Measurements from ENCODE around the gene ZPBP. TPM values are rescaled to one million over a fixed set of nuclear protein-coding genes. Genes with fewer than 3 reads are reported as not detected.
"Not testable (repeated sequence)": the region's sequence is repeated elsewhere in the genome, so short reads cannot be mapped to it uniquely, and the experiment has no call there.

Gene ZPBP
- polyA plus RNA-seq, 2 of the 4 experiments (the other 2 are of a cell fraction): not detected

DNA sequence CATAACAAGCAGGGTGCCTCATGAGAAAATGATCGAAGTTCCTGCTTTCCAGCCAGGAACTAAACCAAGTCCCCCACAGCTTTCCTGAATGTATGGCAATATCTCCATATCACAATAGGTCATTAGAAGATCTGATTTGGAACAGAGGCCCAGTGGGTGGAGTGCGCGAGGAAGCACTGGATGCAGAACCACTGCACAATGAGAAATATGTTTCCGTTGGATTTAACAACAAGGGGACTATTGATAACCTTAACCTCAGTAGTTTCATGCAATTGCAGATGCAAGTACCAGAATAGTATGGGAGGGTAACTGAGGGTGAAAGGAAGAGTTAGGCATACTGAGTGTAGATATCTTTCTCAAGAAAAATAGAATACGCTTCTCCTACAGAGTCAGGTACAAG lies 45.3 kb downstream of the ZPBP start:
- ATAC-seq: no peak
- TF ChIP-seq HOXB13 (CRISPR knock-in tag; IDR thresholded peaks at IDR 0.05; ENCODE audit: low read depth) (no peak), PBX3 (IDR thresholded peaks at IDR 0.05) (no peak), HEYL (CRISPR knock-in tag; IDR thresholded peaks at IDR 0.05) (no peak), NR3C1 (IDR thresholded peaks at IDR 0.05) (no peak), PHF8 (IDR thresholded peaks at IDR 0.05; ENCODE audit: borderline replicate concordance, low read depth) (no peak), ZC3H11A (IDR thresholded peaks at IDR 0.05) (no peak)
- TF ChIP-seq, protein P1, sequence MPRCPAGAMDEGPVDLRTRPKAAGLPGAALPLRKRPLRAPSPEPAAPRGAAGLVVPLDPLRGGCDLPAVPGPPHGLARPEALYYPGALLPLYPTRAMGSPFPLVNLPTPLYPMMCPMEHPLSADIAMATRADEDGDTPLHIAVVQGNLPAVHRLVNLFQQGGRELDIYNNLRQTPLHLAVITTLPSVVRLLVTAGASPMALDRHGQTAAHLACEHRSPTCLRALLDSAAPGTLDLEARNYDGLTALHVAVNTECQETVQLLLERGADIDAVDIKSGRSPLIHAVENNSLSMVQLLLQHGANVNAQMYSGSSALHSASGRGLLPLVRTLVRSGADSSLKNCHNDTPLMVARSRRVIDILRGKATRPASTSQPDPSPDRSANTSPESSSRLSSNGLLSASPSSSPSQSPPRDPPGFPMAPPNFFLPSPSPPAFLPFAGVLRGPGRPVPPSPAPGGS (IDR thresholded peaks at IDR 0.05): no peak
- WGBS (ENCODE audit: missing lambda C conversion rate): 33% methylated on average over 5 of the region's 5 CpGs
- Histone ChIP-seq H3K4me3 (no peak overlapping the region), H3K9me3 (no peaks in the 10 kb centered on the region), H3K4me2 (no peak overlapping the region), H3K27ac (no peak overlapping the region), H3K4me1 (no peaks in the 10 kb centered on the region)
- no peak for DNase-seq (ENCODE audit: low read depth in 1 of 2, low spot score in 1 of 2)
- no peak for FAIRE-seq
- ChIA-PET CTCF (no interaction called here), POLR2A (no interaction called here)

DNA sequence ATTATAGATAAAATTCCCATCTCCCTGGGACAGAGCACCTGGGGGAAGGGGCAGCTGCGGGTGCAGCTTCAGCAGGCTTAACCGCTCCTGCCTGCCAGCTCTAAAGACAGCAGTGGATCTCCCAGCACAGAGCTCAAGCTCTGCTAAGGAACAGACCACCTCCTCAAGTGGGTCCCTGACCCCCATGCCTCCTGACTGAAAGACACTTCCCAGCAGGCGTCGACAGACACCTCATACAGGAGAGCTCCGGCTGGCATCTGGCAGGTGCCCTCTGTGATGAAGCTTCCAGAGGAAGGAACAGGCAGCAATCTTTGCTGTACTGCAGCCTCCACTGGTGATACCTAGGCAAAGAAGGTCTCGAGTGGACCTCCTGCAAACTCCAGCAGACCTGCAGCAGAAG lies 51.9 kb downstream of the ZPBP start:
- H3K27ac ChIP-seq; H3K4me3 ChIP-seq; ATAC-seq; FAIRE-seq; H3K9me3 ChIP-seq; POLR2A ChIA-PET; DNase-seq (ENCODE audit: low read depth in 1 of 2, low spot score in 1 of 2); H3K4me2 ChIP-seq; H3K4me1 ChIP-seq: not testable (repeated sequence)
- CTCF ChIA-PET: interaction anchor here (0.8 kb wide), 1 partner anchor 54 kb away, joined by 3 read pairs; no protein-coding TSS in a partner anchor
- 27% methylated on average over 6 of the region's 6 CpGs for WGBS (ENCODE audit: missing lambda C conversion rate)

GRCh38 chr7:50037086-50037485 lies 56.0 kb downstream of the ZPBP start:
- TF ChIP-seq SMC3 (IDR thresholded peaks at IDR 0.05) (no peak), RFX5 (IDR thresholded peaks at IDR 0.05) (no peak), POLR2AphosphoS2 (conservative IDR thresholded peaks at IDR 0.05; ENCODE audit: low read length) (no peak), PHF8 (IDR thresholded peaks at IDR 0.05; ENCODE audit: borderline replicate concordance, low read depth) (no peak), PBX3 (IDR thresholded peaks at IDR 0.05) (no peak), MYC (IDR thresholded peaks at IDR 0.05; ENCODE audit: borderline replicate concordance, low read length) (no peak), RAD21 (conservative IDR thresholded peaks at IDR 0.05 in 1 of 2, IDR thresholded peaks at IDR 0.05 in 1 of 2) (no peak), CTCF (IDR thresholded peaks at IDR 0.05) (no peak), KDM1A (IDR thresholded peaks at IDR 0.05; ENCODE audit: low read depth) (no peak), BHLHE40 (IDR thresholded peaks at IDR 0.05; ENCODE audit: low read depth, low read length) (no peak), NR3C1 (IDR thresholded peaks at IDR 0.05) (no peak), HDAC2 (IDR thresholded peaks at IDR 0.05) (no peak)
- ATAC-seq (no peak), FAIRE-seq (no peak), DNase-seq (ENCODE audit: low read depth in 1 of 2, low spot score in 1 of 2) (no peak)
- no peaks in the 10 kb centered on the region for H3K9me3 ChIP-seq
- H3K4me3 ChIP-seq: no peak overlapping the region
- POLR2A ChIA-PET: no interaction called here
- CTCF ChIA-PET: no interaction called here
- no peaks in the 10 kb centered on the region for H3K4me1 ChIP-seq
- 28% methylated on average over 2 of the region's 2 CpGs for WGBS (ENCODE audit: missing lambda C conversion rate)
- no peak overlapping the region for H3K27ac ChIP-seq
- no peak overlapping the region for H3K4me2 ChIP-seq

Measured in A549 (cell line).